ENCODE data around the gene CNBP. TPM values are rescaled to one million over a fixed set of nuclear protein-coding genes. Genes with fewer than 3 reads are reported as not detected.

CNBP gene
- total RNA-seq, 1 donor = 202 TPM

- TF ChIP-seq CTCF (IDR thresholded peaks at IDR 0.05; ENCODE audit: insufficient read depth, low read depth, low read length) = no peak
- H3K4me3 ChIP-seq (ENCODE audit: low read depth, low read length) = no peak overlapping the region
- no peak for DNase-seq (ENCODE audit: low read depth)
Measured at GRCh38 chr3:129218742-129219141, 35.0 kb upstream of the CNBP start.

GRCh38 chr3:129213238-129213637 lies 29.5 kb upstream of the CNBP start:
- no peak for TF ChIP-seq CTCF (IDR thresholded peaks at IDR 0.05; ENCODE audit: insufficient read depth, low read depth, low read length)
- DNase-seq (ENCODE audit: low read depth) = no peak
- no peak overlapping the region for H3K4me3 ChIP-seq (ENCODE audit: low read depth, low read length)

GRCh38 chr3:129211772-129212171 lies 28.1 kb upstream of the CNBP start:
- TF ChIP-seq CTCF (IDR thresholded peaks at IDR 0.05; ENCODE audit: insufficient read depth, low read depth, low read length) = no peak
- no peak overlapping the region for H3K4me3 ChIP-seq (ENCODE audit: low read depth, low read length)

GRCh38 chr3:129211345-129211744 lies 27.6 kb upstream of the CNBP start:
- DNase-seq (ENCODE audit: low read depth) = no peak
- TF ChIP-seq CTCF (IDR thresholded peaks at IDR 0.05; ENCODE audit: insufficient read depth, low read depth, low read length) = no peak
- H3K4me3 ChIP-seq (ENCODE audit: low read depth, low read length) = no peak overlapping the region

More at GRCh38 chr3:129211772-129212171, 28.1 kb upstream of the CNBP start:
- peak; percentile 73 for DNase-seq (ENCODE audit: low read depth)

GRCh38 chr3:129207479-129207878 lies 23.8 kb upstream of the CNBP start:
- no peak for TF ChIP-seq CTCF (IDR thresholded peaks at IDR 0.05; ENCODE audit: insufficient read depth, low read depth, low read length)
- peak; percentile 61 for DNase-seq (ENCODE audit: low read depth)
- H3K4me3 ChIP-seq (ENCODE audit: low read depth, low read length) = no peak overlapping the region

- no peak for TF ChIP-seq CTCF (IDR thresholded peaks at IDR 0.05; ENCODE audit: insufficient read depth, low read depth, low read length)
- H3K4me3 ChIP-seq (ENCODE audit: low read depth, low read length) = no peak overlapping the region
- DNase-seq (ENCODE audit: low read depth) = no peak
Measured at GRCh38 chr3:129205109-129205832, 21.6 kb upstream of the CNBP start.

GRCh38 chr3:129204473-129204872 lies 20.8 kb upstream of the CNBP start:
- no peak for DNase-seq (ENCODE audit: low read depth)
- no peak for TF ChIP-seq CTCF (IDR thresholded peaks at IDR 0.05; ENCODE audit: insufficient read depth, low read depth, low read length)
- H3K4me3 ChIP-seq (ENCODE audit: low read depth, low read length) = no peak overlapping the region

Data from fibroblast of villous mesenchyme (primary cell).